CD4-positive, alpha-beta T cell treated with Interleukin-21 for 1 hour (primary cell): ENCODE data around the gene LARP1.

Source experiments
- DNase-seq: peaks from one replicate; pipeline ENCODE4 v3.0.0-alpha.2; 2020

The LARP1 gene

GRCh38 chr5:154762700-154763099, 7.5 kb downstream of the LARP1 start:
- DNase-seq = no peak

DNA sequence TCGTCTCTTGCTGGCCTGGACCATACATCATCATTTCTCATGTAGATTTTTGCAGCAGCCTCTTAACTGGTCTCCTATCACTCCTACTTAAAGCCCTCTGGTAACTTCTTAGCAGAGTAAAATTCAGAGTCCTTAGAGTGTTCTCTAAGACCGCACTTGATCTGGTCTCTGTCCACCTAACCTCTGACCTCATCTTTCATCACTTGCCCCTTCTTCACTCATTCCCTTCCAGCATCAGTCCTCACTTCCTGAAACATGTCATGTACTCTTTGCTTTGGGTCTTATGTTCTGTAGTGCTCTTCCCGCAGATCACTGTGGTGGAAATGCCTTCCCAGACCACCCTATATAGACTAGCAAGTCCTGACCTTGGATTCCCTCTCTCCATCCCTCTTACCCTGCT, 9.8 kb downstream of the LARP1 start:
- DNase-seq = no peak

- DNase-seq = no peak
Measured at GRCh38 chr5:154765396-154765925, 10.3 kb downstream of the LARP1 start.

DNA sequence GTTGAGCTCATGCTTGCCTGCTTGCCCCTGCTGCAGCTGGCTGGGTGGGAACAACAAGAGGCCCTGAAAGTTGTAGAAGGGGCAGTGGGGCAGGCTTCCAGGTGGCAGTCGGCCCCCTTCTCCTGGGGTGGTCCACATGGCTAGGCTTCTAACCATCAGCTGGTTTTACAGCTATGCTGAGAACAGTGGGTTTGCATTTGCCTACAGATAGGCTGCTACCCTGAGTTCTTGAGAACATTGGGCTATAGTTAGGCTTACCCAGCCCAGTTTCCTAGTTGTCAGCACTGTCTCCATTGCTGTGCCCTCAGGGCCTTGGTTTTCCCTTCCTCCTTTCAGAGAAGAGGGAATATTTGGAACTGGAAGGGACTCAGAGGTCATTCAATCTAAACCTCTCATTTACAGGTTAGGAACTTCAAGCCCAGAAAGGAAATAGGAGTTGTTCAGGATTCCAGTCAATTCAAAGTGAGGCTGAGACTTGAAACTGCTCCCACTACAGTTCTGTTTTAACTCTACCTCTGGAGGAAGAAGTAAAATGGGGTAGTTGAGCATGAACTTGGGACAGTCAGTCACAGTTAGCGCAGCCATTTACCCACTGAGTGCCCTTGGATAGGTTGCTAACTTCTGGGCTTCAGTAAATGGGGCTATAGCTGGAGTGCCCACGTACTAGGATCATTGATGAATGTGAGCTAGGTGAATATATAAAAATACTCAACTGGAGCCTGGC, 11.5 kb downstream of the LARP1 start:
- no peak for DNase-seq

DNA sequence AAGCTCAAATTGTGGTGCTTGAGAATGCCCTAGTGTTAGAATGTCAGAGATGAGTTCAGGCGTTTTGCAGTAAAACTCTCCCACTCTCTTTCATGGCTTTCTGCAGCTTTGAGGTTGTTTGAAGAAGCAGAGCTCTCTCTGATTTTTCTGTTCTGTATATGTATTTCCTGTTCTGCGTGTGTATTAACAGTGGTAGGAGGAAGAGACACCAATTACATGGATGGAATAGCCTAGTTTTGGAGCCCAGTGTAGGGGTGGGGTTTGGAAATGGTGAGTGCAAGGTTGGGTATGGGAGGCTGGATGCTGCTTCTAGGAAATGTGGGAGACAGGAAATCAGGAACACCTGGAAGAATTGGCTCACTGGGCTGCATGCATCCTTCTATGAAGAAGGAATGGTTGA, 12.4 kb downstream of the LARP1 start:
- no peak for DNase-seq

DNA sequence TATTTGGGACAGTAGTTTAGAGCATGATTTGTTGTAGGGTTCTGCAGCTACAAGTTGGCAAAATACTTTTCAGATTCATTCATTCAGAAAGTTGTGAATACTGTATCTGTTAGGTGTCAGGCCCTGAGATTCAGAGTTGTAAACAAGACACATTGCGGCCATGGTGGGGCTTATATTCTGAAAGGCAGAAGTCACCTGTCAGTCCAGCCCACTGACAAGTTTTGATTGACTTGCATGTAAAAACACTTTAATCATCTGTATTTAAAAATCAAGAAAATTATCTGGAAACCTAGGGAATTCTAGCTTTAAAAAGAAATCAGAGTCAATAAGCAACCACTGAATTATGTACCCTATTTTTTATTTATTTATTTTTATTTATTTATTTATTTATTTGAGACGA, 13.0 kb downstream of the LARP1 start:
- DNase-seq = no peak

DNA sequence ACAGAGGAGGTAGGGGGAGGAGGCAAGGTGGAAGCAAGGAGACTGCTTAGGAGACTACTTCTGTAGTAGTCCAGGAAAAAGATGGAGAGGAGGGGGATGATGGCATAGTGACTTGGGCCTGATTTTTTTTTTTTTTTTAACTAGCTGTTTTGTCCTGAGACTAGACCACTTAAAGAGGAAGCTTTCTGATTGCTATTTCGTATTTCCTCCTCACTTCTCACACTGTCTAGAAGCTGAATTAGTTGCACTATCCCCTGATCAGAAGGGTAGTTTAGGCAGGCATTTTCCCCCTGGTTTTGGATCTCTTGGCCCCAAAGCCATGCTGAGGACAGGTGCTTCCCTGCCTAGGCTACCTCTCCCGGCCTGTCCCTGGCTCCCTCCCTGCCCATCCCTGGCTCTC, 14.9 kb downstream of the LARP1 start:
- no peak for DNase-seq

GRCh38 chr5:154771383-154771901, 16.3 kb downstream of the LARP1 start:
- DNase-seq = no peak

- DNase-seq = no peak
Measured at GRCh38 chr5:154773326-154773725, 18.1 kb downstream of the LARP1 start.

GRCh38 chr5:154776167-154776566, 21.0 kb downstream of the LARP1 start:
- DNase-seq = no peak

GRCh38 chr5:154778534-154778933, 23.4 kb downstream of the LARP1 start:
- DNase-seq = no peak

- no peak for DNase-seq
Measured at GRCh38 chr5:154779105-154779504, 23.9 kb downstream of the LARP1 start.

- no peak for DNase-seq
Measured at GRCh38 chr5:154780128-154780527, 25.0 kb downstream of the LARP1 start.

- no peak for DNase-seq
Measured at GRCh38 chr5:154782326-154782725, 27.1 kb downstream of the LARP1 start.

GRCh38 chr5:154782812-154783592, 27.8 kb downstream of the LARP1 start:
- DNase-seq = no peak

DNA sequence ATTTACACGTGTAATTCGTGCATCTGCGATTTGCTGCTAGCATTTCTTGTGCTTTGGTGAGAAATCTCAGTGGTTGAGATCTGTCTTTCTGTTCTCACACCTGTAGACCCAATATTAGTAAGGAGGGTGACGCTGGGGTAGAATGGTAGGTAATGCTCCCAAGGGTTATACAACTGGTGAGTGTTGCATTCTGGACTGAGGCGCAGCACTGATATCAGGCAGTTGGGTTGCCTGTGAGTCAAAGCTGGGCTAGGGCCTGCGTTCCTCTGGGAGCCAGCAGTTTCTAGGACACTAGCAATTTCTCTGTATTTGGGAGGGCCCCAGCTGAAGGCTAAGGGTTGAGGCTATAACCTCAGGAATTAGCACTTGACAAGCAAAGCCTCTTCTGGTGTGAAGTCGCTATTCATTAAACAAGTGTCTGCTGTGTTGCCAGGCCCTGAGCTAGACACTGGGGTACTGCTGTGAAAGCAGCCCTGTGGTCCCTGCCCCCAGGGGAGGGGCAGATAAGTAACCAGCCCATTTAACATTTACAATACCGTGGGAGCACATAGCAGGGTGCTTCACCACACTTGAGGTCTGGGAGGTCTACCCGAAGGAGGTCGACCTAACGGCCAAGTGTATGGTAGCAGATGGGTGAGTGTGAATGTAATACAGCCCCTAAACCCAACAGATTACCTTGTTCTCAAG, 28.7 kb downstream of the LARP1 start:
- no peak for DNase-seq

- DNase-seq = no peak
Measured at GRCh38 chr5:154784856-154785255, 29.7 kb downstream of the LARP1 start.

DNA sequence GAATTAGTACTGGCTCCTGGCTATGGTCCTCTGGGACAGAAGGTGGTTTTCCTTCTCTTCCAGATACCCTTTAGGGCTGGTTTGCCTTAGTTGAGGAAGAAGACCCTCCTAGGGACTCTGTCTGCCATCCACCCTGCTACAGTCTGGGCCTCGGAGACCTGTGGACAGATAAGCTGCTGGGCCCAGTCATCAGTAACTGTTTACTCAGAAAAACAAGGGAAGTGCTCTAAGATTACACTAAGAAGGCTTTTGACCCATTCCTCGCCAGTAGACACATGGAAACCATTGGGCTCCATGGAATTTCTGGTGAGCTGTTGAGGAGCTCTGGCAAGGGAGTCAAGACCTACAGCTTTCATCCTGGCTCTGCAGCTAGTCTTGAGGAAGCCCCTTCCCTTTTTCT, 31.2 kb downstream of the LARP1 start:
- DNase-seq = no peak

- DNase-seq = no peak
Measured at GRCh38 chr5:154788212-154788611, 33.0 kb downstream of the LARP1 start.

GRCh38 chr5:154791535-154791934, 36.4 kb downstream of the LARP1 start:
- no peak for DNase-seq

- no peak for DNase-seq
Measured at GRCh38 chr5:154793599-154794524, 38.7 kb downstream of the LARP1 start.

- no peak for DNase-seq
Measured at GRCh38 chr5:154794525-154795234, 39.5 kb downstream of the LARP1 start.
